ENCODE measurements around the gene C1orf21.

Gene C1orf21

GRCh38 chr1:184390889-184391288, 4.1 kb downstream of the C1orf21 start:
- Histone ChIP-seq H3K4me1 (no peaks in the 10 kb centered on the region), H2AFZ (no peak overlapping the region), H3K27me3 (ENCODE audit: control insufficient read depth, insufficient read depth, low read length) (no peaks in the 10 kb centered on the region), H3K4me2 (ENCODE audit: low read length) (no peak overlapping the region), H3K27ac (no peak overlapping the region), H3K9ac (no peak overlapping the region), H3K4me3 (ENCODE audit: low read depth, low read length) (no peak overlapping the region), H3K79me2 (no peaks in the 10 kb centered on the region), H3K36me3 (ENCODE audit: control insufficient read depth, insufficient read depth, low read length) (no peaks in the 10 kb centered on the region), H3K9me3 (ENCODE audit: control insufficient read depth, low read length) (no peaks in the 10 kb centered on the region)
- no peak for TF ChIP-seq CTCF (IDR thresholded peaks at IDR 0.05)

GRCh38 chr1:184392067-184392466, 5.2 kb downstream of the C1orf21 start:
- no peak overlapping the region for H3K27ac ChIP-seq
- no peaks in the 10 kb centered on the region for H3K4me1 ChIP-seq

GRCh38 chr1:184392779-184393522, 6.1 kb downstream of the C1orf21 start:
- Histone ChIP-seq H3K27ac (no peak overlapping the region), H3K4me1 (no peaks in the 10 kb centered on the region), H3K9ac (no peak overlapping the region), H2AFZ (no peak overlapping the region), H3K4me2 (ENCODE audit: low read length) (no peak overlapping the region), H3K79me2 (no peaks in the 10 kb centered on the region), H3K27me3 (ENCODE audit: control insufficient read depth, insufficient read depth, low read length) (no peaks in the 10 kb centered on the region), H3K9me3 (ENCODE audit: control insufficient read depth, low read length) (no peaks in the 10 kb centered on the region), H3K36me3 (ENCODE audit: control insufficient read depth, insufficient read depth, low read length) (no peaks in the 10 kb centered on the region), H3K4me3 (ENCODE audit: low read depth, low read length) (no peak overlapping the region)
- no peak for TF ChIP-seq CTCF (IDR thresholded peaks at IDR 0.05)

More at GRCh38 chr1:184392067-184392466, 5.2 kb downstream of the C1orf21 start:
- Histone ChIP-seq H3K9me3 (ENCODE audit: control insufficient read depth, low read length) (no peaks in the 10 kb centered on the region), H3K4me3 (ENCODE audit: low read depth, low read length) (no peak overlapping the region), H3K9ac (no peak overlapping the region), H3K36me3 (ENCODE audit: control insufficient read depth, insufficient read depth, low read length) (no peaks in the 10 kb centered on the region), H2AFZ (no peak overlapping the region), H3K27me3 (ENCODE audit: control insufficient read depth, insufficient read depth, low read length) (no peaks in the 10 kb centered on the region), H3K79me2 (no peaks in the 10 kb centered on the region), H3K4me2 (ENCODE audit: low read length) (no peak overlapping the region)
- no peak for TF ChIP-seq CTCF (IDR thresholded peaks at IDR 0.05)

- no peak for TF ChIP-seq CTCF (IDR thresholded peaks at IDR 0.05)
- Histone ChIP-seq H3K79me2 (no peaks in the 10 kb centered on the region), H2AFZ (no peak overlapping the region), H3K27me3 (ENCODE audit: control insufficient read depth, insufficient read depth, low read length) (no peaks in the 10 kb centered on the region), H3K36me3 (ENCODE audit: control insufficient read depth, insufficient read depth, low read length) (no peaks in the 10 kb centered on the region), H3K4me3 (ENCODE audit: low read depth, low read length) (no peak overlapping the region), H3K27ac (no peak overlapping the region), H3K9ac (no peak overlapping the region), H3K4me2 (ENCODE audit: low read length) (no peak overlapping the region), H3K4me1 (no peaks in the 10 kb centered on the region), H3K9me3 (ENCODE audit: control insufficient read depth, low read length) (no peaks in the 10 kb centered on the region)
These were observed 7.1 kb downstream of the C1orf21 start for GRCh38 chr1:184393962-184394361.

- Histone ChIP-seq H3K9ac (no peak overlapping the region), H3K79me2 (no peaks in the 10 kb centered on the region), H3K4me1 (no peaks in the 10 kb centered on the region), H3K4me2 (ENCODE audit: low read length) (no peak overlapping the region), H3K27ac (no peak overlapping the region), H3K36me3 (ENCODE audit: control insufficient read depth, insufficient read depth, low read length) (no peaks in the 10 kb centered on the region), H3K9me3 (ENCODE audit: control insufficient read depth, low read length) (no peaks in the 10 kb centered on the region), H3K4me3 (ENCODE audit: low read depth, low read length) (no peak overlapping the region), H3K27me3 (ENCODE audit: control insufficient read depth, insufficient read depth, low read length) (no peaks in the 10 kb centered on the region), H2AFZ (no peak overlapping the region)
- TF ChIP-seq CTCF (IDR thresholded peaks at IDR 0.05), result no peak
These were observed 8.5 kb downstream of the C1orf21 start for GRCh38 chr1:184395370-184395769.

Measured in parathyroid adenoma (tissue), 2 donors.